ENCODE data around the gene CRADD. TPM values are rescaled to one million over a fixed set of nuclear protein-coding genes. Genes with fewer than 3 reads are reported as not detected.
"Not testable (repeated sequence)": the region's sequence is repeated elsewhere in the genome, so short reads cannot be mapped to it uniquely, and the experiment has no call there.

Gene CRADD
- total RNA-seq, 2 experiments from 2014 or later = 6.0 to 8.7 TPM

DNA sequence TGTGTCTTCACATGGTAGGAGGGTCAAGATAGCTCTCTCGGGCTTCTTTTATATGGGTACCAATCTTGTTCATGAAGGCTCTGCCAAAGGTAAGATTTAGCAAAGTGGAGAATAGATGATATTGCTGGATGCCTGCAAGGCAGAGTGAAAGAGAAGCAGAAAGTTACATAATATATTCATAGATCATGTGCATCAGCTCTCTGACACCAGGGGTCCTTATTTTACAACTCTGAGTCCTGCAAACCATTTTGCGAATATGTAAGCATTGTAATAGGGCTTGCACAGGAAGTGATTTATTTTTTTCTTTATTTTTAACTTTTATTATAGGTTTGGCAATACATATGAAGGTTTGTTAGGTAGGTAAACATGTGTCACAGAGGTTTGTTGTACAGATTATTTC, 31.8 kb downstream of the CRADD start:
- peaks cover 25% of the 10 kb centered on the region for H3K9me3 Mint-ChIP-seq
- no peak overlapping the region for H3K27ac Mint-ChIP-seq
- DNase-seq = no peak
- no peaks in the 10 kb centered on the region for H3K27me3 Mint-ChIP-seq
- peaks cover 10% of the 10 kb centered on the region for H3K4me1 Mint-ChIP-seq
- H3K4me3 Mint-ChIP-seq = no peak overlapping the region
- peaks cover 28% of the 10 kb centered on the region for H3K36me3 Mint-ChIP-seq

DNA sequence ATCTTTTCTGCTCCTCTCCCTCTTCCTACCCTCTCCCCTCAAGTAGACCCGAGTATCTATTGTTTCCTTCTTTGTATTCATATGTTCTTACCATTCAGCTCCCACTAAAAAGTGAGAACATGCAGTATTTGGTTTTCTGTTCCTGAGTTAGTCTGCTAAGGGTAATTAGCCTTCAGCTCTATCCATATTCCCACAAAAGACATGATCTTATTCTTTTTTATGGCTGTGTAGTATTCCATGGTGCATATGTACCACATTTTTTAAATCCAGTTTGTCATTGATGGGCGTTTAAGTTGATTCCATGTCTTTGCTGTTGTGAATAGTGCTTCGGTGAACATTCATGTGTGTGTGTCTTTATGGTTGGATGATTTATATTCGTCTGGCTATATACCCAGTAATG, 32.2 kb downstream of the CRADD start:
- peaks cover 6% of the 10 kb centered on the region for H3K4me1 Mint-ChIP-seq
- no peak for DNase-seq
- no peak overlapping the region for H3K4me3 Mint-ChIP-seq
- H3K9me3 Mint-ChIP-seq = peaks cover 25% of the 10 kb centered on the region
- no peak overlapping the region for H3K27ac Mint-ChIP-seq
- H3K36me3 Mint-ChIP-seq = peaks cover 28% of the 10 kb centered on the region
- H3K27me3 Mint-ChIP-seq = no peaks in the 10 kb centered on the region

DNA sequence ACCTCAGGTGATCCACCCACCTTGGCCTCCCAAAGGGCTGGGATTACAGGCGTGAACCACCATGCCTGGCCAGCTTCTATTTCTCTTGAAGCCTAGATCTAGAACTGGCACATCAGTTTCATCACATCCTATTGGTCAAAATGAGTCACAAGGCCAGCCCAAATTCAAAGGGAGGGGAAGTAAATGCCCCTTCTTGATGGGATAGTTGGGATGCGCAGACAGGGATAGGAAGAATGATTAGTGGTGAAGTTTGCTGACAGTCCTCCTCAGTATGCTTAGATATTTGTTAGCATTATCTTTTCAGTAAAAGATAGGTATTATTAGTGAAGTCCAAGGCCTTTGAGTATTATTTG, 33.4 kb downstream of the CRADD start:
- no peak for DNase-seq
- Mint-ChIP-seq H3K27me3 (no peaks in the 10 kb centered on the region), H3K27ac (no peak overlapping the region), H3K36me3 (peaks cover 28% of the 10 kb centered on the region), H3K4me1 (peaks cover 10% of the 10 kb centered on the region), H3K9me3 (peaks cover 25% of the 10 kb centered on the region), H3K4me3 (no peak overlapping the region)

DNA sequence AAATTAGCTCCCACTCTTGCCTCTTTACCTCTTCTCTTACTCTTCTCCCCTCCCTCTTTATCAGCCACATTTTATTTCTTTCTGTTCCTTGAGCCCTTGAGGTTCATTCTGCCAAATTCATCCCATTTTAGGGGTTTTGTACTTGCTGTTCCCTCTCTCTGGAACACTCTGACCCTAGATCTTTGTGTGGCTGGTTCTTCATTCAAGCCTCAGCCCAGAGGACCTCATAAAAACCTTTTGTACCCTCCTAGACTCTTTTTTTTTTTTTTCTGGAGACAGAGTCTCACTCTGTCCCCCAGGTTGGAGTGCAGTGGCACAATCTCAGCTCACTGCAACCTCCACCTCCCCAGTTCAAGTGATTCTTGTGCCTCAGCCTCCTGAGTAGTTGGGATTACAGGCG, 34.3 kb downstream of the CRADD start:
- not testable (repeated sequence) for H3K27me3 Mint-ChIP-seq, H3K4me3 Mint-ChIP-seq, H3K27ac Mint-ChIP-seq, H3K4me1 Mint-ChIP-seq, DNase-seq
- Mint-ChIP-seq H3K9me3 (peaks cover 25% of the 10 kb centered on the region), H3K36me3 (peaks cover 28% of the 10 kb centered on the region)

DNA sequence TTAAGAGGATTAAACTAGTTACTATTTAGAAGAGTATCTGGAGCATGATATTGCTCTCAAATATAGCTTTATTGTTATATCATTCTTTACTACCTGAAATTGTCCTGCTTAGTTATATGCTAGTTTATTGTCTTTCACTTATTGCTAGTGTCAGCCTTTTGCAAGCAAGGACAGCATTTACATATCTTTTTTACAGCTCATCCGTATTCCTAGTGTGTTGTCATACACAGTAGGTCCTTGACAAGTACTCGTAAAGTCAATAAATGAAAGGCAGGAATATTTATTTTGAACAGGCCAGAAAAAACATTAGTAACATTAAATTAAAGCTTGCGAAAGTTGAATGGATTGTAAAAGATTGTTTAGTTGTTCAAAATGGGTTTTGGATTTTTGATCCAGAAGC, 35.0 kb downstream of the CRADD start:
- no peak for DNase-seq
- no peaks in the 10 kb centered on the region for H3K27me3 Mint-ChIP-seq
- peaks cover 29% of the 10 kb centered on the region for H3K36me3 Mint-ChIP-seq
- H3K4me3 Mint-ChIP-seq = no peak overlapping the region
- H3K27ac Mint-ChIP-seq = no peak overlapping the region
- peaks cover 10% of the 10 kb centered on the region for H3K4me1 Mint-ChIP-seq
- H3K9me3 Mint-ChIP-seq = peaks cover 25% of the 10 kb centered on the region

DNA sequence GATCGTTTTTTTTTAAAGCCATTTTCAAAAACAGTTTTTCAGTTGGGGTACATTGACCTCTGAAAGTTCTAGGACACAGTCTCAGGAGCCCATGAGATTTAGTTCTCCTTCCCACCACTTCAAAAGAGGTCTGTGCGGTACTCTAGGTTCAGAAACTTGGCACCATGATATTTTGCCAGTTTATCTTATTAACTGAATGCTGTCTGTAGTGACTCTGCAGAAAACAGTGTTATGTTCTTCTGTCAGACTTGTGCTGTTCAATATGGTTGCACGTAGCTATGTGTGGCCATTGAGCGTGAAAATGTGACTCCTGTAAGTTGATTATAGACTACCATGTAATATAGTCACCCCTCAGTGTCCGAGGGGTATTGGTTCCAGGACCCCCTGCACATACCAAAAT, 35.9 kb downstream of the CRADD start:
- H3K27ac Mint-ChIP-seq = no peak overlapping the region
- H3K4me3 Mint-ChIP-seq = no peak overlapping the region
- peaks cover 34% of the 10 kb centered on the region for H3K36me3 Mint-ChIP-seq
- no peaks in the 10 kb centered on the region for H3K27me3 Mint-ChIP-seq
- DNase-seq = no peak
- peaks cover 27% of the 10 kb centered on the region for H3K9me3 Mint-ChIP-seq
- peaks cover 7% of the 10 kb centered on the region for H3K4me1 Mint-ChIP-seq

DNA sequence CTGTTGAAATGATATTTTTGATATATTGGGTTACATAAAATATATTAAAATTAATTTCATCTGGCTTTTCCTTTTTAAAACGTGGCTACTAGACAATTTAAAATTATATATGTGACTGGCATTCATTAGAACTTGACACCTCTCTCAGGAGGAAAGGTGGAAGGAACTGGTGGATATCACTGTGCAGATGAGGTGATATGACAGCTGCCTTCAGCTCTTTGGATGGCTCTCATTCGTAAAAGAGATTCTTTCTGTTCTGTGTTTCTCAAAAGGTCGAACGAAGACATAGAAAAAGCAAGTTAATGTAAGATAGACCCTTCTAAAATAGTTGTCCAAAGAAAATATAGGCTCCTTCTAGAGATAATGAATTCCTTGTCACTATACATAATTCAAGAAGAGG, 36.6 kb downstream of the CRADD start:
- peaks cover 39% of the 10 kb centered on the region for H3K36me3 Mint-ChIP-seq
- H3K4me1 Mint-ChIP-seq = peaks cover 7% of the 10 kb centered on the region
- H3K27ac Mint-ChIP-seq = no peak overlapping the region
- peaks cover 28% of the 10 kb centered on the region for H3K9me3 Mint-ChIP-seq
- no peak overlapping the region for H3K4me3 Mint-ChIP-seq
- H3K27me3 Mint-ChIP-seq = no peaks in the 10 kb centered on the region
- DNase-seq = no peak

DNA sequence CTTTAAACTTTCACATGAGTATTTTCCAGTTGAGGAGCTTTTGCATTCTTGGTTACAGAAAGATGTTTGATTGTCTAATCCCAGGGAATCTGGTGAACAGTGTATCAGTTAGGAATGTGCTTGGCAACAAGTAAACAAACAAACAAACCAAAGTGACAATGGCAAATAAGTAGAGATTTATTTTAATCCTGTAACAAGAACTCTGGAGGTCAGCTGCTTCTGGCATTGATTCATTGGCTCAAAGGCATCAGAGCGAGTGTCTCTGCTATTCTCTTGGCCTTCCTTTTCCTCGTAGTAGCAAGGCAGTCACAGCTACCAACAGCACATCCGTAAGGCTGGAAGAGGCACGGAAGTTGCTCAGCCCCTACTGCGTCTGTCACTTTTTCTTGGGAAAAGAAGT, 37.2 kb downstream of the CRADD start:
- Mint-ChIP-seq H3K27me3 (no peaks in the 10 kb centered on the region), H3K9me3 (peaks cover 26% of the 10 kb centered on the region), H3K4me1 (peaks cover 7% of the 10 kb centered on the region), H3K4me3 (no peak overlapping the region), H3K36me3 (peaks cover 38% of the 10 kb centered on the region), H3K27ac (no peak overlapping the region)
- no peak for DNase-seq

DNA sequence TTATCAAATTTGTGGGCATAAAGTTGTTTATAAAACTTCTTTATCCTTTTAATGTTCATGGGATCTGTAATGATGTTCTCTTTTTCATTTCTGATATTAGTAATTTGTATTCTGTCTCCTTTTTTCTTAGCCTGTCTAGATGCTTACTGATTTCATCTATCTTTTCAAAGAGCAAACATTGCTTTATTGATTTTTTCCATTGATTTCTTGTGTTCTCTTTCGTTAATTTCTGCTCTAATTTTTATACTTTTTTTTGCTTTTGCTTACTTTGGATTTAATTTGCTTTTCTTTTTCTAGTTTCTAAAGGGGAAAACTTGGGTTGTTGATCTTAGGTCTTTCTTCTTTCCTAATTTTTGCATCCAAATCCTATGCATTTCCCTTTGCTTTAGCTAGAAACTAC, 42.5 kb downstream of the CRADD start:
- H3K27me3 Mint-ChIP-seq = no peaks in the 10 kb centered on the region
- DNase-seq = no peak
- H3K36me3 Mint-ChIP-seq = peaks cover 35% of the 10 kb centered on the region
- H3K27ac Mint-ChIP-seq = no peak overlapping the region
- no peak overlapping the region for H3K4me3 Mint-ChIP-seq
- peaks cover 27% of the 10 kb centered on the region for H3K9me3 Mint-ChIP-seq
- H3K4me1 Mint-ChIP-seq = peaks cover 5% of the 10 kb centered on the region

DNA sequence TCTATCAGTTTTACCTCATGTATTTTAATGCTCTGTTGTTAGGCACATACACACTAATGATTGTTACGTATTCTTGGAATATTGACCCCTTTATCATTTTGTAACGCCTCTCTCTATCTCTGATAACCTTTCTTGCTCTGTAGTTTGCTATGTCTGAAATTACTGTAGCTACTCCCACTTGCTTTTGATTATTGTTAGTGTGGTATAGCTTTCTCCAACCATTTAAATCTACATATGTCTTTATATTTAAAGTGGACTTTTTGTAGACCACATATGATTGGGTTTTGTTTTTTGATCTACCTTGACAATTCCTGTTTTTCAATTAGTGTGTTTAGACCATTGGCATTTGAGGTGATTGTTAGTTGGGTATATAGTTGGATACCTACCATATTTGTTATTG, 43.4 kb downstream of the CRADD start:
- Mint-ChIP-seq H3K27ac (no peak overlapping the region), H3K36me3 (peaks cover 35% of the 10 kb centered on the region), H3K4me1 (no peaks in the 10 kb centered on the region), H3K9me3 (peaks cover 27% of the 10 kb centered on the region), H3K4me3 (no peak overlapping the region), H3K27me3 (no peaks in the 10 kb centered on the region)
- no peak for DNase-seq

DNA sequence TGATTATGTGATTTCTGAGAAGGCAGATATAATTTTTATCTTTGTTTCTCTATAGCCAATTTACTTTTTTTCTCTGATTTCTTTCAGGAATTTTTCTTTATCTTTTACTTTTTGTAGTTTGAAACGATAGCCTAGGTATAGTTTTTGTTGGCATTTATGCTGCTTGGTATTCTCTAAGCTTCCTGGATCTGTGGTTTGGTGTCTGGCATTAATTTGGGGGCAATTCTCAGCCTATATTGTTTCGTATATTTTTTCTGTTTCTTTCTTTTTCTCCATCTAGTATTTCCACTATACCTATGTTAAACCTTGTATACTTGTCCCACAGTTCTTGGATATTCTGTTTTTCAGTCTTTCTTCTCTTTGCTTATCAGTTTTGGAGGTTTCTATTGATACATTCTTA, 45.0 kb downstream of the CRADD start:
- no peaks in the 10 kb centered on the region for H3K27me3 Mint-ChIP-seq
- H3K4me3 Mint-ChIP-seq = no peak overlapping the region
- peaks cover 27% of the 10 kb centered on the region for H3K9me3 Mint-ChIP-seq
- no peak for DNase-seq
- peaks cover 34% of the 10 kb centered on the region for H3K36me3 Mint-ChIP-seq
- H3K4me1 Mint-ChIP-seq = peaks cover 3% of the 10 kb centered on the region
- no peak overlapping the region for H3K27ac Mint-ChIP-seq

DNA sequence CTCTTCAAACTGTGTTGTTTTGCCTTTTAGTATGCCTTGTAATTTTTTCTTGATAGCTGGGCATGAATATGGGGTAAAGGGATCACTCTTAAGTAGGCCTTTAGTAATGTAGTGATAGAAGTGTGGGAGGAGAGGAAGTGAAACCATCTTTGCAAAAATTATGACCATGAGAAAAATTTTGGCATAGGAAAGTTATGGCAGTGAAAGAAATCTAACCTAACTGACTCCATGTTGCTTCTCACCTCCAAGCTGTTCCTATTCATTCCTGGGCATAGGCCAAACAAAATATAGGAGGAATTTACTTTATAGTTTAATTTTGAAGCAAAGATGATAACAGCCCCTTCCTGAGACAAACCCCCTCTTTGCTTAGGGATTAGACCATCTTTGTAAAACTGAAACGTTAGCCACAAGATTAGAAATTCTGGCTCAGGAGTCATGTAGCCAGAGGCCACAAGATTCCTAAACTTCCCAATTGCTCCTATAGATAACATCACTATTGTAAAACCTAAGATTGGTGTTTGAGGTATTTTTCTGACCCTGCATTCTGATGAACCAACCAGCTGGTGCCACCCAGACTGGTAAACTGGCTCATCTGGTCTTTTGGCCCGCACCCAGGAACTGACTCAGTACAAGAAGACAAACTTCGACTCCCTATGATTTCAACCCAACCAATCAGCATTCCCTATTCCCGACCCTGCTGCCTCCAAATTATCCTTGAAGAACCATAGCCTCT, 45.8 kb downstream of the CRADD start:
- no peak overlapping the region for H3K4me3 Mint-ChIP-seq
- H3K36me3 Mint-ChIP-seq = peaks cover 26% of the 10 kb centered on the region
- no peaks in the 10 kb centered on the region for H3K27me3 Mint-ChIP-seq
- no peak for DNase-seq
- peaks cover 23% of the 10 kb centered on the region for H3K9me3 Mint-ChIP-seq
- peaks cover 3% of the 10 kb centered on the region for H3K4me1 Mint-ChIP-seq
- H3K27ac Mint-ChIP-seq = no peak overlapping the region

DNA sequence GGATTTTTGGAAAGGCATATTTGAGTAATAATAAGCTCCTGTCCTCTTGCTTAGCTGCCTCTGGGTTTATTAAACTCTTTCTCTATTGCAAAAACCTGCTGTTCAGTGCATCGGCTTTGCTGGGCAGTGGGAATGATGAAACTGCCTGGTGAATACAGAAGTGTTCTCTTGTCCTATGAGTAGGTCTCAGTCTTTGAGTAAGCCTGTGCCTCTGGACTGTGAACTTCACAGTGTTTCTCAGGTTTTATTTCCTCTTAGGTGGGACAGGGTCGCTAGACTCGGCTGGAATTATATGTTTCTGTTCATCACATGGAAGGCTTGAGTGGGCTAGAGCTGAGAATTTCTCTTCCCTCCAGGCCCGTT, 46.4 kb downstream of the CRADD start:
- no peak overlapping the region for H3K4me3 Mint-ChIP-seq
- peaks cover 22% of the 10 kb centered on the region for H3K36me3 Mint-ChIP-seq
- H3K9me3 Mint-ChIP-seq = peaks cover 18% of the 10 kb centered on the region
- no peak for DNase-seq
- H3K27ac Mint-ChIP-seq = no peak overlapping the region
- H3K4me1 Mint-ChIP-seq = peaks cover 3% of the 10 kb centered on the region
- H3K27me3 Mint-ChIP-seq = no peaks in the 10 kb centered on the region

DNA sequence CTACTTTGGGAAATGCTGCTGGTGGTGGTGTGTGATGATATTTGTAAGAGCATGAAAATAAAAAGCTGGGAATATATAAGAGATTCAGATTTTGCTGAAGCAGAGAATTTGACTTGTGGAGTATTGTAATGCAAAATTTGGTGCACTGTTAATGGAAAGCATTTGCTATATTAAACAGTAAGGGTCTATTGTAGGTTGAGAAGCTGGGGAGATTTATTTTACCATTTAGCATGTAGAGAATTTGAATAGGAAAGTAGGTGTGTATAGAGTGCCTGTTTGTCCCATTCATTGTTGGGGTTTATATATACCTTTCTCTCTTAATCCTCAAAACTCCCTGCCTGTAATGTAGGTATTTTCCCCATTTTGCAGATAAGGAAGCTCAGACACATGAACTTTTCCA, 48.4 kb downstream of the CRADD start:
- Mint-ChIP-seq H3K4me1 (peaks cover 3% of the 10 kb centered on the region), H3K4me3 (no peak overlapping the region), H3K36me3 (peaks cover 15% of the 10 kb centered on the region), H3K27me3 (no peaks in the 10 kb centered on the region), H3K27ac (no peak overlapping the region), H3K9me3 (peaks cover 11% of the 10 kb centered on the region)
- no peak for DNase-seq

DNA sequence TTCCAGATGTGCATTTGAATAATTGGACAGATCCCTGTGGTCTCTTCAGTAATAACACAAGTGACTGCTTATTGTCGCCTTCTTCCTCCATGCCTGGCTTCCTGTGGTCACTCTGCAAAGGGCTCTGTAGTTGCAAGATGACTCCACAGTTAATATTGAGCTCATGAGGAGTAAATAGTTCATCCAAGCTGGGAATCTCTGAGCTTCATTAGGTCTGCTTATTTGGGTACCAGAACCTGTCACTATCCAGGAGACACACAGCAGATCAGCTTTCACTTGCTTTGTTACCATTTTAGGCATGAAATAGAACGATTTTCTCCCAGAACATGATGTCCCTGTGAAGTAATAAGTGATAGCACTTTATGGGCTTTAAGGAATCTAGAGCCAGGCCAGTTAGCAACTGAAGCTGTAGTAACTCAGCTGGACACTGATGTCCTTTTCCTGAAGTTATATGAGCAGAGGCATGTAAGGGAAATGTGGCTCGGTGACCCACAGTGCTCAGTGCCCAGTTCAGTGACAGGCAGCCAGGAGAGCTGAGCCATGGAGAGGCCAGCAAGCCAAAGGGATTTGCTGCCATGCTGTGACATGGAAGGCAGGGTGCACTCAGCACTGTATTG, 50.1 kb downstream of the CRADD start:
- peaks cover 5% of the 10 kb centered on the region for H3K9me3 Mint-ChIP-seq
- H3K27me3 Mint-ChIP-seq = no peaks in the 10 kb centered on the region
- DNase-seq = no peak
- peaks cover 9% of the 10 kb centered on the region for H3K36me3 Mint-ChIP-seq
- H3K27ac Mint-ChIP-seq = no peak overlapping the region
- H3K4me1 Mint-ChIP-seq = peaks cover 3% of the 10 kb centered on the region
- no peak overlapping the region for H3K4me3 Mint-ChIP-seq

DNA sequence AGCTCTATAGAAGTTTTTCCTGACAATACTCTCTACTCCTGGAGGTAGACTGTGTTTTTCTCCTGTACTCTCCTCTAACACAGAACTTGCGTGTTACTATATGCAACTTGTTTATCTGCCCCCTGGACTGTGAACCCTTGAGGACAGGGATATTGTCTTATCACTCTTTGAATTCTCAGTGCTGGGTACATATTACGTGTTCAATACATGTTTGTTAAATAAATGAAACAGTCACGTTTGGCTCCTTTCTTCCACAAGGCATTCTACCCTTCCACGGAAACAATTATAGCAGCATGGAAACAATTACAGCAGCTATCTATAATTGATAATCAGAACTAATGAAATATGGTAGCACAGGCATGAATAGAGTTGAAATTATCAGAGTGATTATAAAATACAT, 50.7 kb downstream of the CRADD start:
- Mint-ChIP-seq H3K27ac (no peak overlapping the region), H3K36me3 (peaks cover 5% of the 10 kb centered on the region), H3K27me3 (no peaks in the 10 kb centered on the region), H3K4me1 (peaks cover 3% of the 10 kb centered on the region), H3K4me3 (no peak overlapping the region), H3K9me3 (no peaks in the 10 kb centered on the region)
- DNase-seq = no peak

Data from activated naive CD8-positive, alpha-beta T cell treated with anti-CD3 and anti-CD28 coated beads for 36 hours (primary cell).